ENCODE measurements around the gene AKNA. TPM values are rescaled to one million over a fixed set of nuclear protein-coding genes. Genes with fewer than 3 reads are reported as not detected.

Gene AKNA
- total and polyA plus RNA-seq, 2 of the 8 experiments (the other 6 are each of a cell fraction or from before 2014, with no cell fraction given), result 21.0 to 27.4 TPM

DNA sequence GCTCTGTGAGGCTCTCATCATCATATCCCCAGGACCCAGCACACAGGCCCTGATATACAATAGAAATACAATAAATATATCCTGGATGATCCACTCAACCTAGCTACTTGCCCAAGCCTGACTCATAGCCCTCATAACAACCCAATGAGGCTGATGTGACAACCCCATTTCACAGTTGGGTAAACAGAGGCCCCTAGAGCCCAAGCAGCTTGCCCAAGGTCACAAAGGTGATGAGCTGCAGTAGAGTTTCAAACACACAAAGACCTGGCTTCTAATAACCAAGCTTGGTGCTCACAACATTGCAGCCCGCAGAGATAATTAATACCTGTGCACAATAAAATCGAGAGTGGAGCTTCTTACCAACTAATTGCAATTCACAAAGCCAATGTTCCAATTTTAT, 3.2 kb upstream of the AKNA start:
- H2BK120ac ChIP-seq (replicated peaks; ENCODE audit: low read depth, low read length), result no peak overlapping the region
- no peak overlapping the region for H3K14ac ChIP-seq (ENCODE audit: insufficient read length)
- no peak overlapping the region for H3K4ac ChIP-seq (replicated peaks; ENCODE audit: insufficient read length, low read depth, low read length)
- peaks cover 0 to 8% (median 1%) of the 10 kb centered on the region in 4 experiments; a peak in 2 of 8 replicates for H3K36me3 ChIP-seq (ENCODE audit: control insufficient read depth in 2 of 4, insufficient read depth in 4 of 4, low read length in 3 of 4)
- H2AFZ ChIP-seq (ENCODE audit: low read length), result no peak overlapping the region
- ChIA-PET POLR2A (ENCODE audit: partially characterized antibody) (interaction anchor here (0.9 to 10.9 kb wide), 6 partner anchors 10 to 195 kb away, joined by 3 to 67 read pairs (median 4); no protein-coding TSS in a partner anchor), CTCF (ENCODE audit: partially characterized antibody) (interaction anchor here (0.9 to 4.6 kb wide), 10 partner anchors 9 to 308 kb away, joined by 3 to 20 read pairs (median 4); no protein-coding TSS in a partner anchor)
- H3K18ac ChIP-seq (ENCODE audit: extremely low read depth, low read length), result no peak overlapping the region
- no peak overlapping the region for H2BK15ac ChIP-seq (ENCODE audit: low read length)
- no peaks in the 10 kb centered on the region; a peak in 1 of 7 replicates for H3K27me3 ChIP-seq (replicated peaks in 1 of 4; ENCODE audit: control insufficient read depth in 3 of 4, extremely low read depth in 1 of 4, insufficient read depth in 3 of 4, low read length in 3 of 4)
- peaks cover 12 to 40% (median 32%) of the 10 kb centered on the region in 4 experiments for H3K4me1 ChIP-seq (replicated peaks in 1 of 4; ENCODE audit: control insufficient read depth in 3 of 4, insufficient read depth in 4 of 4, low read length in 3 of 4)
- no peak overlapping the region for H3K56ac ChIP-seq (replicated peaks; ENCODE audit: insufficient read length, low read depth, low read length)
- H2AK5ac ChIP-seq (ENCODE audit: low read depth, low read length), result no peak overlapping the region
- no peak overlapping the region for H3K4me3 ChIP-seq (ENCODE audit: extremely low read depth in 1 of 4, insufficient read depth in 2 of 4, low read depth in 3 of 4, low read length in 4 of 4)
- 84% methylated on average over 2 of the region's 2 CpGs; no CpG with 5 or more reads in 1 of the 2 experiments for WGBS, 2 experiments (ENCODE audit: extremely low coverage in 1 of 2, insufficient coverage in 1 of 2, insufficient read length in 1 of 2, insufficient replicate concordance in 2 of 2, low coverage in 1 of 2, low lambda C conversion rate in 2 of 2, missing lambda C conversion rate in 1 of 2)
- no peak overlapping the region for H3K9ac ChIP-seq (replicated peaks in 1 of 4; ENCODE audit: extremely low read depth in 1 of 4, low read depth in 3 of 4, low read length in 3 of 4)
- H4K5ac ChIP-seq (ENCODE audit: insufficient read length, low read depth, low read length), result no peak overlapping the region
- no peak overlapping the region for H2BK20ac ChIP-seq (ENCODE audit: low read length)
- FAIRE-seq (no peak), DNase-seq (ENCODE audit: low read depth in 1 of 2, low spot score in 2 of 2) (no peak)
- H2BK5ac ChIP-seq (ENCODE audit: low read depth, low read length), result no peak overlapping the region
- no peak overlapping the region for H3K27ac ChIP-seq (ENCODE audit: low read depth, low read length)
- H4K91ac ChIP-seq (replicated peaks; ENCODE audit: insufficient read length, low read length), result no peak overlapping the region
- no peaks in the 10 kb centered on the region for H3K23me2 ChIP-seq (ENCODE audit: low read depth, low read length)
- no peak overlapping the region for H3K23ac ChIP-seq (ENCODE audit: insufficient read length)
- no peaks in the 10 kb centered on the region; the same call in 1 of the 2 replicates for H3K79me1 ChIP-seq (ENCODE audit: low read depth, low read length)
- H3K9me3 ChIP-seq (ENCODE audit: insufficient read depth in 2 of 2, low read depth in 1 of 2, low read length in 1 of 2), result no peaks in the 10 kb centered on the region
- no peak overlapping the region for H2BK12ac ChIP-seq (ENCODE audit: low read depth, low read length)
- no peak overlapping the region for H3K4me2 ChIP-seq (ENCODE audit: insufficient read depth in 1 of 2, low read depth in 2 of 2, low read length in 2 of 2)
- no peak overlapping the region for H4K8ac ChIP-seq (ENCODE audit: extremely low read depth, insufficient read depth, low read length)
- H3K79me2 ChIP-seq (ENCODE audit: control insufficient read depth in 1 of 2, insufficient read depth in 2 of 2, low read length in 2 of 2), result peaks cover 0 to 6% of the 10 kb centered on the region in 2 experiments; a peak in 1 of 4 replicates
- H4K20me1 ChIP-seq (replicated peaks in 1 of 2; ENCODE audit: control insufficient read depth in 1 of 2, insufficient read depth in 2 of 2, low read length in 2 of 2), result peaks cover 0 to 1% of the 10 kb centered on the region in 2 experiments
- TF ChIP-seq KDM4A (IDR thresholded peaks at IDR 0.05; ENCODE audit: low read depth, low read length, severe bottlenecking) (no peak), CREB1 (IDR thresholded peaks at IDR 0.05) (no peak), POLR2AphosphoS5 (IDR thresholded peaks at IDR 0.05; ENCODE audit: low read depth, low read length) (no peak), SRF (IDR thresholded peaks at IDR 0.05; ENCODE audit: low read depth, low read length) (no peak), TAF7 (optimal IDR thresholded peaks at IDR 0.05; ENCODE audit: borderline replicate concordance, low read depth, low read length) (no peak), TCF12 (IDR thresholded peaks at IDR 0.05; ENCODE audit: low read depth, low read length) (no peak)
